Activated naive CD8-positive, alpha-beta T cell treated with anti-CD3 and anti-CD28 coated beads, Interleukin-2, amount 50 U/mL, for 24 hours (primary cell): ENCODE measurements around the gene KCNK3.
"Not testable (repeated sequence)": the region's sequence is repeated elsewhere in the genome, so short reads cannot be mapped to it uniquely, and the experiment has no call there.

ENCODE experiments used
- ATAC-seq: fragments of 150-1000 bp; cut with Tn5 transposase; one replicate; pipeline ENCODE4 v1.10.0; 2021
- DNase-seq: peaks from one replicate; pipeline ENCODE4 v3.0.0; 2021
- H3K27ac Mint-ChIP-seq: one replicate; pipeline ENCODE4 v1.8.0; 2021; ENCODE audit warnings: mild to moderate bottlenecking, mixed read lengths
- H3K27me3 Mint-ChIP-seq: one replicate; pipeline ENCODE4 v1.8.0; 2021; ENCODE audit warnings: mixed read lengths
- H3K36me3 Mint-ChIP-seq: one replicate; pipeline ENCODE4 v1.8.0; 2021; ENCODE audit warnings: low read depth, mixed read lengths
- H3K4me1 Mint-ChIP-seq: one replicate; pipeline ENCODE4 v1.8.0; 2021; ENCODE audit warnings: mixed read lengths
- H3K4me3 Mint-ChIP-seq: one replicate; pipeline ENCODE4 v1.8.0; 2021; ENCODE audit warnings: mild to moderate bottlenecking, moderate library complexity, mixed read lengths
- H3K9me3 Mint-ChIP-seq: one replicate; pipeline ENCODE4 v1.8.0; 2021; ENCODE audit warnings: mixed read lengths

KCNK3 gene

GRCh38 chr2:26654061-26654340 lies 38.5 kb upstream of the KCNK3 start:
- Mint-ChIP-seq H3K36me3 (peaks cover 2% of the 10 kb centered on the region), H3K4me3 (no peak overlapping the region), H3K27ac (no peak overlapping the region), H3K27me3 (peaks cover 15% of the 10 kb centered on the region), H3K9me3 (peaks cover 5% of the 10 kb centered on the region), H3K4me1 (no peaks in the 10 kb centered on the region)
- ATAC-seq (no peak), DNase-seq (no peak)

GRCh38 chr2:26655120-26655519 lies 37.4 kb upstream of the KCNK3 start:
- H3K4me1 Mint-ChIP-seq, ATAC-seq, H3K36me3 Mint-ChIP-seq, H3K27ac Mint-ChIP-seq, DNase-seq, H3K4me3 Mint-ChIP-seq: not testable (repeated sequence)
- Mint-ChIP-seq H3K27me3 (peaks cover 12% of the 10 kb centered on the region), H3K9me3 (peaks cover 15% of the 10 kb centered on the region)

GRCh38 chr2:26655611-26656195 lies 36.8 kb upstream of the KCNK3 start:
- no peak overlapping the region for H3K27ac Mint-ChIP-seq
- H3K36me3 Mint-ChIP-seq: peaks cover 2% of the 10 kb centered on the region
- peaks cover 6% of the 10 kb centered on the region for H3K27me3 Mint-ChIP-seq
- no peak for DNase-seq
- H3K4me1 Mint-ChIP-seq: no peaks in the 10 kb centered on the region
- H3K9me3 Mint-ChIP-seq: peaks cover 19% of the 10 kb centered on the region
- no peak overlapping the region for H3K4me3 Mint-ChIP-seq
- ATAC-seq: no peak

DNA sequence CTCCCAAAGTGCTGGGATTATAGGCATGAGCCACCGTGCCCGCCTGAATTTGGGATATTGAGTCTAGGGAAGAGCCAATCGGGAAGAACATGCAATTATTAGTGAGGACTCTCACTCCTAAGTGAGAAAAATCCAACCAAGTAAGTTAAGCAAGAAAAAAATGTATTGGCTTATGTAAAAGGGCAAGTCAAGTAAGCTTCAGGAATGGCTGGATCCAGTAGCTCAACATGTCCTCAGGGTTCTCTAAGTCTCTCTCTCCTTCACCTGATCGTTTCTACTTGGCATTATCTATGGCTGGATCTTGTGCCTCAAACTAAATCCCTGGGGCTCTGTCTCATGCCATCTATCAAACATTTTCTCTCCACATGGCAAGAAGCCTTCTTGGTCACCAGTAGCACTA lies 35.3 kb upstream of the KCNK3 start:
- Mint-ChIP-seq H3K9me3 (peaks cover 19% of the 10 kb centered on the region), H3K4me1 (no peaks in the 10 kb centered on the region)
- ATAC-seq: no peak

DNA sequence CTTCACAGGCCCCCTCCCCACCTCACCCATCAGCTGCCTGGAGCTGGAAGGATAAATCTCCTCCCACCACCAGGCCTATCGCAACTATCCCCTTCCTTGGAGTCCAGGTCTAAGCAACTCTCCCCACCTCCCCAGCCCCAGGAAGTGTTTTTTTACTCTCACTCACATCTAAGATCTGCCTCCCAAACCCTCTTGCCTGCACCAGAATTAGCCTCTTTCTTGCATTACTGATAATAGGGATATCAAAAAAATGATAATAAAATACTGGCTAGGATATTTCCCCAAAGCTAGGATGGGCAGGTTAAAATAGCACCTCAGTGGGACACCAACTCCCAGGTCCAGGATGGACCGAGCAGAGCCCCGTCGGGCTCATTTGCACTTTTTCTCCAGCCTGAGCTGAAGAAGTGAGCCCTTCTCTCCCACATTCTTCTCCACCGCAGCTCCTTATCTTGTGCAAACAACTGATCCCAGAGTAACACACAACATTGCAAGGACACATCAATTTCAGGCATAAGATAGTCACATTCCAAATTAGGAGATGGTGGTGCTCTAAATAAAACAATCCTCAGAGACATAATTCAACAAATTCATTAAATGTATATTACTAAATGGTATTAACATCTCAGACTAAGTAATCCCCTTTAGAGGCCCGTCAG lies 33.7 kb upstream of the KCNK3 start:
- Mint-ChIP-seq H3K27ac (no peak overlapping the region), H3K9me3 (peaks cover 19% of the 10 kb centered on the region), H3K4me3 (no peak overlapping the region), H3K36me3 (peaks cover 2% of the 10 kb centered on the region), H3K27me3 (peaks cover 3% of the 10 kb centered on the region), H3K4me1 (no peaks in the 10 kb centered on the region)
- no peak for DNase-seq
- ATAC-seq: no peak

More for the DNA sequence above, 35.3 kb upstream of the KCNK3 start:
- DNase-seq: no peak
- Mint-ChIP-seq H3K36me3 (peaks cover 2% of the 10 kb centered on the region), H3K4me3 (no peak overlapping the region), H3K27ac (no peak overlapping the region), H3K27me3 (peaks cover 3% of the 10 kb centered on the region)

GRCh38 chr2:26660363-26660962 lies 32.1 kb upstream of the KCNK3 start:
- H3K27ac Mint-ChIP-seq: no peak overlapping the region
- H3K36me3 Mint-ChIP-seq: peaks cover 2% of the 10 kb centered on the region
- H3K4me3 Mint-ChIP-seq: no peak overlapping the region
- peaks cover 5% of the 10 kb centered on the region for H3K27me3 Mint-ChIP-seq
- DNase-seq (no peak), ATAC-seq (no peak)
- no peaks in the 10 kb centered on the region for H3K4me1 Mint-ChIP-seq
- H3K9me3 Mint-ChIP-seq: peaks cover 20% of the 10 kb centered on the region

- H3K36me3 Mint-ChIP-seq, DNase-seq, H3K27ac Mint-ChIP-seq, H3K9me3 Mint-ChIP-seq, H3K4me3 Mint-ChIP-seq, ATAC-seq, H3K4me1 Mint-ChIP-seq: not testable (repeated sequence)
- H3K27me3 Mint-ChIP-seq: peaks cover 22% of the 10 kb centered on the region
Measured at GRCh38 chr2:26665296-26665695, 27.2 kb upstream of the KCNK3 start.

DNA sequence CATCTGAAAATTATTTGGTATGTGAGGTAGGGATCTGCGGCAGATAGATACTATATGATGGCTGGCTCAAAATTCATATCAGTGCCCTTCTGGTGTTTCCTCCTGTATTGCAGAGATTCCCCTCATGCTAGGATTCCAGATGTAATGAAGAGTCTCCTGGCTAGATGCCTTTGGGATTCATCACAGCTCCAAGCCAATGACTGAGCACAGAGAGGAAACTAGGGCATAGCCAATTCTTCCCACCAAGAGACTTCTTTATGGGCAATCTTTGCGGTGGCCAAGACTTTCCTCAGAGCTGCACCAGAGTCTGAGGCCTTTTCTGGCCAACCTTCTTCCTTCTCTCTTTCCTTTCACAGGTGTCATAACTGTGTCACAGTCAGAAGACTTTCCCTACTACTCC lies 25.9 kb upstream of the KCNK3 start:
- no peak for DNase-seq
- no peaks in the 10 kb centered on the region for H3K4me1 Mint-ChIP-seq

GRCh38 chr2:26668041-26668440 lies 24.5 kb upstream of the KCNK3 start:
- no peak overlapping the region for H3K4me3 Mint-ChIP-seq
- ATAC-seq: no peak
- H3K36me3 Mint-ChIP-seq: no peaks in the 10 kb centered on the region
- no peaks in the 10 kb centered on the region for H3K4me1 Mint-ChIP-seq
- H3K27ac Mint-ChIP-seq: no peak overlapping the region
- DNase-seq: no peak
- H3K9me3 Mint-ChIP-seq: peaks cover 4% of the 10 kb centered on the region
- H3K27me3 Mint-ChIP-seq: peaks cover 33% of the 10 kb centered on the region

More for the DNA sequence above, 25.9 kb upstream of the KCNK3 start:
- Mint-ChIP-seq H3K27me3 (peaks cover 29% of the 10 kb centered on the region), H3K9me3 (peaks cover 4% of the 10 kb centered on the region), H3K4me3 (no peak overlapping the region), H3K27ac (no peak overlapping the region), H3K36me3 (no peaks in the 10 kb centered on the region)
- ATAC-seq: no peak

DNA sequence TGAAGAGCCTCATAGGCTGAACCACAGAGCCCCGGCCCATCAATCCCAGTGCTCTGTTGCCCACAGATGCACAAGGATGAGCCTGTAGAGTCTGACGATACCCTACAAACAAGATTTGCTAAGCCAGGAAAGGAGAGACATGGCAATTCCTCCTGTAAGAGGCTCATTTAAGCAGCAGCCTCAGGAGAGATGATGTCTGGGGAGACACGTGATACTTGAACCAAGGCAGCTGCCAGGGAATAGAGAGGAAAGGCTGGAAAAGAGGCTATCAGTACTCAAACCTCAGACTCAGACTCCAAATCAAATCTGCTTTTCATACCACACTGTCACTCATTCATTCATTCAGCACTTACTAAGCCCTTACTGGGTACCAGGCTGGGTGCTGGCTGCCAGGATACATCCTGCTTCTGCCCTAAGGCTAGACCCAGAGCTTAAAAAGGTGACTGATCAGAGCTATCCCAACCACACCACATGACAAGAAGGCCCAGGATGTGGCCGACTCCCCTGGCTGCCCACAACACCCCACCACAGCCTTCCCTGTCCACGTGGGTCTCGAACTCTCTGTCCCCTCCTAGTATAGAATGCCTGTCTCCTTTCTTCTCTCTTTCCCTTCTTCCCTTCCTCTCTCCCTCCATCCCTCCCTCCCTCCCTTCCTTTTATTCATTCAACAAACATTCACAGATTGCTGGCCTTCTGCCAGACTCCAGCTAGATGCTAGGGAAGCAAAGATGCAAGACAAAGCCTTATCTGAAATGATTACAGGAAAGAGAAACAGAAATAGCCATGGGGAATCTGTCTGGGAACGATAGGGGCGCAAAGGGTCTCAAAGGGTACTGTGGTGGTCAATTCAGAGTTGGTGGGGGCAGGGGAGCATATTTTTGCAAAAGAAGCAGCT lies 23.4 kb upstream of the KCNK3 start:
- H3K27me3 Mint-ChIP-seq: peaks cover 33% of the 10 kb centered on the region
- H3K36me3 Mint-ChIP-seq: no peaks in the 10 kb centered on the region
- peaks cover 4% of the 10 kb centered on the region for H3K9me3 Mint-ChIP-seq
- ATAC-seq (no peak), DNase-seq (no peak)
- no peaks in the 10 kb centered on the region for H3K4me1 Mint-ChIP-seq
- H3K27ac Mint-ChIP-seq: no peak overlapping the region
- no peak overlapping the region for H3K4me3 Mint-ChIP-seq

DNA sequence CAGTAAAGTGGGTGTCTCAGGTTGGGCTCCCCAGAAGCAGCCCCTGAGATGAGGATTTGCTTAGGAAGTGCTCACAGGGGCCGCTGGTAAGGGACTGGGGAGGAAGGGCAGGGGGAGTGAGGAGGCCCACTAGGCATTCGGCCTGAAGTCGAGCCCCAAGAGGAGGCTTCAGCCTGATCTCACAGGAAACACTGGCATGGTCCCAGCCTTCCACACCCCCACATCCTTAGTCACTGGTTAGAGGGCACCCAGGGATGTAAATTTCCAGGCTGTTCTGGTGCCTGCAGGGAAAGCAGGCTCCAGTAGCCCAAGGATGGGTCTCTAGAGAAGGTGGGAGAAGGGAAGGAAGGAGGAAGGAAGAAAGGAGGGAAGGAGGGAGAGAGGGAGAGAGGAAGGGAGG lies 22.4 kb upstream of the KCNK3 start:
- no peaks in the 10 kb centered on the region for H3K4me1 Mint-ChIP-seq
- H3K36me3 Mint-ChIP-seq: no peaks in the 10 kb centered on the region

GRCh38 chr2:26670931-26671460 lies 21.5 kb upstream of the KCNK3 start:
- Mint-ChIP-seq H3K36me3 (no peaks in the 10 kb centered on the region), H3K4me1 (no peaks in the 10 kb centered on the region), H3K27ac (no peak overlapping the region), H3K9me3 (no peaks in the 10 kb centered on the region), H3K4me3 (no peak overlapping the region), H3K27me3 (peaks cover 27% of the 10 kb centered on the region)
- no peak for DNase-seq
- no peak for ATAC-seq

More for the DNA sequence above, 22.4 kb upstream of the KCNK3 start:
- H3K27ac Mint-ChIP-seq: no peak overlapping the region
- no peak overlapping the region for H3K4me3 Mint-ChIP-seq
- peaks cover 4% of the 10 kb centered on the region for H3K9me3 Mint-ChIP-seq
- H3K27me3 Mint-ChIP-seq: peaks cover 31% of the 10 kb centered on the region
- no peak for ATAC-seq
- no peak for DNase-seq

GRCh38 chr2:26671691-26672090 lies 20.8 kb upstream of the KCNK3 start:
- Mint-ChIP-seq H3K9me3 (no peaks in the 10 kb centered on the region), H3K4me3 (no peak overlapping the region), H3K27ac (no peak overlapping the region), H3K27me3 (peaks cover 25% of the 10 kb centered on the region), H3K36me3 (no peaks in the 10 kb centered on the region), H3K4me1 (no peaks in the 10 kb centered on the region)
- DNase-seq: no peak
- ATAC-seq: no peak

DNA sequence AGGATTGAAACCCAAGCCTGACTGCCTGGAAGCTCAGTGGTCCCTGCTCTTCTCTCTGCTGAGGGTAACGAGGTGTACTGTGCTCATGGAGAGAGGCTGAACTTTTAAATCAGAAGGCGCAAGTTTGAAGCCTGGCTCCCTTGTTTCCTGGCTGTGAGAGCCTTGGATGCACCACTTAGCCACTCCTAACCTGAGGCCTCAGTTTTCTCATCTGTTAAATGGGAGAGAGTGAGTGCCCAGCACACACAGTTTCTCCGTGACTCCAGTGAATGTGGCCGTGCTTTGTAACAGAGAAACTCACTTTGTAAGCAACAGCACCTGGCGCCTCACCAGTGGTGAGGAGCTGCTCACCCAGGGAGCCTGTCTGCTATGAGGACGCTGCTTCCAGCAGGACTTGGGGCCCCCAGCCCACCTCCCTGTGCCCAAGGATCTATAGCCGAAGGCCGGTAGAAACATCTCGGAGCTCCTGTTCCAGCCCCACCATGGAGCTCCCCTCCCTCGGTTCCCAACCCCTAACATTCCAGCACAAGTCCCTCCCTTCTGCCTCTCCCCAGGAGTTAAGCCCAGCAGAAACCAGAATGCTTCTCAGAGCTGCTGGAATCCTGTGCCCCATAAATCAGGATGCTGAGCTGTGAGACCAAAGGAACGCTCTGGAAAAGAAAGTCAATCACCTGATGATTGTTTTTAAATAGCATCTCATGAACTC lies 20.3 kb upstream of the KCNK3 start:
- Mint-ChIP-seq H3K27me3 (peaks cover 22% of the 10 kb centered on the region), H3K36me3 (no peaks in the 10 kb centered on the region), H3K27ac (no peak overlapping the region), H3K9me3 (no peaks in the 10 kb centered on the region), H3K4me1 (no peaks in the 10 kb centered on the region), H3K4me3 (no peak overlapping the region)
- DNase-seq (no peak), ATAC-seq (no peak)
